ENCODE results near the gene CAPZB.

- TF ChIP-seq POLR2AphosphoS5 (IDR thresholded peaks at IDR 0.05; ENCODE audit: low read depth, low read length): no peak
- TF ChIP-seq POLR2A (IDR thresholded peaks at IDR 0.05; ENCODE audit: low read depth, low read length): no peak
Measured at GRCh38 chr1:19353596-19353995, 131.7 kb downstream of the CAPZB start.
